SH-SY5Y (cell line): ENCODE data around the gene LAGE3.

Source experiments
- GATA2 ChIP-seq: IDR thresholded peaks from 2 replicates; pipeline ENCODE4 v1.6.1; 2011; ENCODE audit warnings: mild to moderate bottlenecking, low read depth, low read length
- GATA3 ChIP-seq: IDR thresholded peaks from 2 replicates; pipeline ENCODE4 v1.6.1; 2011; ENCODE audit warnings: low read depth, mild to moderate bottlenecking, low read length, moderate library complexity

- TF ChIP-seq GATA2: no peak
- TF ChIP-seq GATA3: no peak
These were observed 9.2 kb downstream of the LAGE3 start for GRCh38 chrX:154469880-154470279.
